ENCODE data around the gene FARSA.
"Not testable (repeated sequence)": the region's sequence is repeated elsewhere in the genome, so short reads cannot be mapped to it uniquely, and the experiment has no call there.

Gene FARSA

GRCh38 chr19:12954612-12954962 lies 21.1 kb upstream of the FARSA start:
- peaks cover 4% of the 10 kb centered on the region for H3K4me1 ChIP-seq (ENCODE audit: control insufficient read depth, insufficient read depth, low read length)
- peaks cover 24% of the 10 kb centered on the region for H3K36me3 ChIP-seq (ENCODE audit: control insufficient read depth, insufficient read depth, low read length)
- no peak overlapping the region for H3K27ac ChIP-seq (ENCODE audit: insufficient read depth, low read depth, low read length, poor library complexity, severe bottlenecking)
- no peak overlapping the region for H3K4me3 ChIP-seq (ENCODE audit: insufficient read depth, low read depth, low read length)
- 100% methylated on average over 1 of the region's 1 CpG; no CpG with 5 or more reads in 1 of the 2 experiments for WGBS, 2 experiments
- no peaks in the 10 kb centered on the region for H3K9me3 ChIP-seq (ENCODE audit: control insufficient read depth, low read length)
- no peaks in the 10 kb centered on the region for H3K27me3 ChIP-seq (ENCODE audit: control insufficient read depth, insufficient read depth, low read length, poor library complexity, severe bottlenecking)

- Histone ChIP-seq H3K36me3 (ENCODE audit: control insufficient read depth, insufficient read depth, low read length) (peaks cover 30% of the 10 kb centered on the region), H3K27ac (ENCODE audit: insufficient read depth, low read depth, low read length, poor library complexity, severe bottlenecking) (no peak overlapping the region), H3K4me3 (ENCODE audit: insufficient read depth, low read depth, low read length) (no peak overlapping the region), H3K27me3 (ENCODE audit: control insufficient read depth, insufficient read depth, low read length, poor library complexity, severe bottlenecking) (no peaks in the 10 kb centered on the region), H3K4me1 (ENCODE audit: control insufficient read depth, insufficient read depth, low read length) (peaks cover 4% of the 10 kb centered on the region), H3K9me3 (ENCODE audit: control insufficient read depth, low read length) (no peaks in the 10 kb centered on the region)
- 91 to 95% methylated on average over 11 to 12 of the region's 12 CpGs for WGBS, 2 experiments
Measured at GRCh38 chr19:12953799-12954611, 20.5 kb upstream of the FARSA start.

- H3K36me3 ChIP-seq (ENCODE audit: control insufficient read depth, insufficient read depth, low read length), result peaks cover 38% of the 10 kb centered on the region
Measured at GRCh38 chr19:12953138-12953798, 19.8 kb upstream of the FARSA start.

GRCh38 chr19:12952488-12953137 lies 19.1 kb upstream of the FARSA start:
- H3K4me3 ChIP-seq (ENCODE audit: insufficient read depth, low read depth, low read length), result no peak overlapping the region
- H3K27me3 ChIP-seq (ENCODE audit: control insufficient read depth, insufficient read depth, low read length, poor library complexity, severe bottlenecking), result no peaks in the 10 kb centered on the region
- no peaks in the 10 kb centered on the region for H3K9me3 ChIP-seq (ENCODE audit: control insufficient read depth, low read length)
- H3K27ac ChIP-seq (ENCODE audit: insufficient read depth, low read depth, low read length, poor library complexity, severe bottlenecking), result no peak overlapping the region
- WGBS, 2 experiments, result 89 to 93% methylated on average over 11 of the region's 12 CpGs
- H3K36me3 ChIP-seq (ENCODE audit: control insufficient read depth, insufficient read depth, low read length), result peaks cover 38% of the 10 kb centered on the region
- peaks cover 4% of the 10 kb centered on the region for H3K4me1 ChIP-seq (ENCODE audit: control insufficient read depth, insufficient read depth, low read length)

More at GRCh38 chr19:12953138-12953798, 19.8 kb upstream of the FARSA start:
- 92 to 94% methylated on average over 11 of the region's 11 CpGs for WGBS, 2 experiments
- H3K27me3 ChIP-seq (ENCODE audit: control insufficient read depth, insufficient read depth, low read length, poor library complexity, severe bottlenecking), result no peaks in the 10 kb centered on the region
- H3K27ac ChIP-seq (ENCODE audit: insufficient read depth, low read depth, low read length, poor library complexity, severe bottlenecking), result no peak overlapping the region
- no peak overlapping the region for H3K4me3 ChIP-seq (ENCODE audit: insufficient read depth, low read depth, low read length)
- peaks cover 4% of the 10 kb centered on the region for H3K4me1 ChIP-seq (ENCODE audit: control insufficient read depth, insufficient read depth, low read length)
- H3K9me3 ChIP-seq (ENCODE audit: control insufficient read depth, low read length), result no peaks in the 10 kb centered on the region

GRCh38 chr19:12952050-12952449 lies 18.5 kb upstream of the FARSA start:
- 92% methylated on average over 6 of the region's 6 CpGs for WGBS, 2 experiments
- H3K27ac ChIP-seq (ENCODE audit: insufficient read depth, low read depth, low read length, poor library complexity, severe bottlenecking); H3K27me3 ChIP-seq (ENCODE audit: control insufficient read depth, insufficient read depth, low read length, poor library complexity, severe bottlenecking); H3K9me3 ChIP-seq (ENCODE audit: control insufficient read depth, low read length); H3K4me3 ChIP-seq (ENCODE audit: insufficient read depth, low read depth, low read length); H3K4me1 ChIP-seq (ENCODE audit: control insufficient read depth, insufficient read depth, low read length): not testable (repeated sequence)
- peaks cover 38% of the 10 kb centered on the region for H3K36me3 ChIP-seq (ENCODE audit: control insufficient read depth, insufficient read depth, low read length)

GRCh38 chr19:12949363-12950283 lies 16.1 kb upstream of the FARSA start:
- no peak overlapping the region for H3K27ac ChIP-seq (ENCODE audit: insufficient read depth, low read depth, low read length, poor library complexity, severe bottlenecking)
- H3K4me3 ChIP-seq (ENCODE audit: insufficient read depth, low read depth, low read length), result no peak overlapping the region
- 92% methylated on average over 16 of the region's 16 CpGs for WGBS, 2 experiments
- H3K9me3 ChIP-seq (ENCODE audit: control insufficient read depth, low read length), result no peaks in the 10 kb centered on the region
- no peaks in the 10 kb centered on the region for H3K4me1 ChIP-seq (ENCODE audit: control insufficient read depth, insufficient read depth, low read length)
- no peaks in the 10 kb centered on the region for H3K27me3 ChIP-seq (ENCODE audit: control insufficient read depth, insufficient read depth, low read length, poor library complexity, severe bottlenecking)
- peaks cover 38% of the 10 kb centered on the region for H3K36me3 ChIP-seq (ENCODE audit: control insufficient read depth, insufficient read depth, low read length)

GRCh38 chr19:12948612-12949362 lies 15.3 kb upstream of the FARSA start:
- Histone ChIP-seq H3K27ac (ENCODE audit: insufficient read depth, low read depth, low read length, poor library complexity, severe bottlenecking) (no peak overlapping the region), H3K4me1 (ENCODE audit: control insufficient read depth, insufficient read depth, low read length) (no peaks in the 10 kb centered on the region), H3K27me3 (ENCODE audit: control insufficient read depth, insufficient read depth, low read length, poor library complexity, severe bottlenecking) (no peaks in the 10 kb centered on the region), H3K4me3 (ENCODE audit: insufficient read depth, low read depth, low read length) (no peak overlapping the region), H3K36me3 (ENCODE audit: control insufficient read depth, insufficient read depth, low read length) (peaks cover 38% of the 10 kb centered on the region), H3K9me3 (ENCODE audit: control insufficient read depth, low read length) (no peaks in the 10 kb centered on the region)
- WGBS, 2 experiments, result 94 to 96% methylated on average over 30 of the region's 30 CpGs

GRCh38 chr19:12947702-12948611 lies 14.4 kb upstream of the FARSA start:
- H3K4me3 ChIP-seq (ENCODE audit: insufficient read depth, low read depth, low read length), result no peak overlapping the region
- H3K36me3 ChIP-seq (ENCODE audit: control insufficient read depth, insufficient read depth, low read length), result peaks cover 40% of the 10 kb centered on the region
- no peaks in the 10 kb centered on the region for H3K27me3 ChIP-seq (ENCODE audit: control insufficient read depth, insufficient read depth, low read length, poor library complexity, severe bottlenecking)
- no peaks in the 10 kb centered on the region for H3K9me3 ChIP-seq (ENCODE audit: control insufficient read depth, low read length)
- no peaks in the 10 kb centered on the region for H3K4me1 ChIP-seq (ENCODE audit: control insufficient read depth, insufficient read depth, low read length)
- no peak overlapping the region for H3K27ac ChIP-seq (ENCODE audit: insufficient read depth, low read depth, low read length, poor library complexity, severe bottlenecking)
- WGBS, 2 experiments, result 94 to 95% methylated on average over 28 of the region's 28 CpGs
